Measurements from ENCODE around the gene IQSEC1. TPM values are rescaled to one million over a fixed set of nuclear protein-coding genes. Genes with fewer than 3 reads are reported as not detected.

The IQSEC1 gene
- total and polyA plus RNA-seq, 10 of the 15 experiments (the other 5 are each of a cell fraction or from before 2014, with no cell fraction given): 0.92 to 55.2 (median 8.5) TPM

DNA sequence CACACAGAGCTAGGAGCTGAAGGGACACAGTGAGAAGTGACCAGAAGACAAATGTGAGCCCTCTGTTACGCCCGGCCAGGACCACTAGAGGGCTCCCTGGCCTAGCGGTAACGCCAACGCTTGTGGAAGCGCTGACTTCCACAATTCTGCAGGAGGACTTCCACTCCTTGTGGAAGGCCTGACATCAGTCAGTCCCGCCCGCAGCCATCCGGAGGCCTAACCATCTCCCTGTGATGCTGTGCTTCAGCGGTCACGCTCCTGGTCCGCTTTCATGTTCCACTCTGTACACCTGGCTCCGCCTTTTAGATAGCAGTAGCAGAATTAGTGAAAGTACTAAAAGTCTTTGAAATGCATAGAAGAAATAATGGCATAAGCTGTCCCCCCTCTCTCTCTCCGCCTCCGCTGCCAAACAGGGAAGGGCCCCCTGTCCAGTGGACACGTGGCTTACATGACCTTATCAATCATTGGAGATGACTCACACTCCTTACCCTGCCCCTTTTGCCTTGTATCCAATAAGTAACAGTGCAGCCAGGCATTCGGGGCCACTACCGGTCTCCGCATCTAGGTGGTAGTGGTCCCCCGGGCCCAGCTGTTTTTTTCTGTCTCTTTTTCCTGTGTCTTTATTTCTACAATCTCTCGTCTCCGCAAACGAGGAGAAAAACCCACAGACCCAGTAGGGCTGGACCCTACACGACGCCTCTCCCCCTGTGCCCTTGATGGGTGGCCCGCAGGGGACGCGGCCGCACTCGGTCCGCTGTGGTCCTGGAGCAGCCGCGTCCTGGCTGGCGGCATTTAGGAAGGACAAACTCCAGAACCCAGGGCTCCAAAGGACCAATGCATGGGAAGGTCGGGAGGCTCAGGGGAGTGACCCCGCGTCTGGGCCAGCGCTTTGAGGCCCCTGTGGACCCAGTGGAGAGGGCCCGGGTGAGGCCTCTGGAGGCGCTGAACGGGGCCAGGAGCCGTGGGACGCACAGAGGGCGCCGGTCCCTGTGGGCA is 204.9 kb downstream of the IQSEC1 start:
- H4K20me1 ChIP-seq (ENCODE audit: control insufficient read depth, insufficient read depth): no peaks in the 10 kb centered on the region
- no peak for DNase-seq (ENCODE audit: low read depth, low spot score)
- RAD21 ChIA-PET (ENCODE audit: unreplicated experiment): interaction anchor here (0.7 to 1.6 kb wide), 9 partner anchors 10 to 611 kb away, joined by 3 to 19 read pairs (median 3); no protein-coding TSS in a partner anchor
- intact Hi-C loops (cut with micrococcal nuclease; ENCODE audit: unreplicated experiment): loop anchor here (1.0 to 10.0 kb wide), 2 partner anchors 24 to 116 kb away; no protein-coding TSS in a partner anchor
- H3K9ac ChIP-seq (ENCODE audit: control insufficient read depth, insufficient read depth, low read length): no peak overlapping the region
- peak overlapping the region; percentile 48 for H2AFZ ChIP-seq (ENCODE audit: control insufficient read depth, low read depth, low read length)
- no peaks in the 10 kb centered on the region for H3K79me2 ChIP-seq (ENCODE audit: control insufficient read depth, insufficient read depth, low read length)
- H3K27me3 ChIP-seq (replicated peaks in 1 of 2; ENCODE audit: control insufficient read depth in 2 of 2, insufficient read depth in 2 of 2, low read length in 1 of 2): no peaks in the 10 kb centered on the region; a peak in 1 of 4 replicates
- BruUV-seq (replicated peaks): no TSS peak
- H3K9me3 ChIP-seq (replicated peaks; ENCODE audit: control insufficient read depth, insufficient read depth, low read length): no peaks in the 10 kb centered on the region; the same call in 2 of the 3 replicates
- in situ Hi-C loops (cut with MboI): no loop called here
- SMC1A ChIA-PET (ENCODE audit: uncharacterized antibody, unreplicated experiment): interaction anchor here (1.0 to 6.7 kb wide), 4 partner anchors 13 to 587 kb away, joined by 3 to 103 read pairs (median 4); no protein-coding TSS in a partner anchor
- POLR2A ChIA-PET: interaction anchor here (2.8 kb wide), 1 partner anchor 22 kb away, joined by 7 read pairs; no protein-coding TSS in a partner anchor
- no peak overlapping the region for H3K4me3 ChIP-seq
- no peak for FAIRE-seq
- no peak overlapping the region for H3K27ac ChIP-seq (ENCODE audit: control insufficient read depth, insufficient read depth)
- ATAC-seq: peak; percentile 82
- H3K4me2 ChIP-seq (ENCODE audit: control insufficient read depth, insufficient read depth): peak overlapping the region; percentile 85
- H3K36me3 ChIP-seq (ENCODE audit: control insufficient read depth in 2 of 2, insufficient read depth in 2 of 2, low read length in 1 of 2): no peaks in the 10 kb centered on the region
- WGBS (ENCODE audit: insufficient coverage, insufficient replicate concordance, low lambda C conversion rate, missing lambda C conversion rate): 20% methylated on average over 45 of the region's 45 CpGs
- CTCF ChIA-PET: interaction anchor here (0.6 to 15.3 kb wide), 19 partner anchors 9 to 732 kb away, joined by 3 to 271 read pairs (median 3); partner anchors contain the start of gene RPL32
- peaks cover 28% of the 10 kb centered on the region for H3K4me1 ChIP-seq (ENCODE audit: control insufficient read depth, insufficient read depth, low read length)
- TF ChIP-seq SMARCA5 (IDR thresholded peaks at IDR 0.05) (peak; percentile 16; the same call in 1 of the 2 replicates), IKZF1 (conservative IDR thresholded peaks at IDR 0.05) (peak; percentile 52; the same call in 1 of the 2 replicates), CBFB (IDR thresholded peaks at IDR 0.05; ENCODE audit: low read depth) (no peak), NR2F1 (conservative IDR thresholded peaks at IDR 0.05) (no peak), RAD21 (IDR thresholded peaks at IDR 0.05; ENCODE audit: insufficient read depth, low read depth, low read length) (peak; percentile 85), RUNX3 (IDR thresholded peaks at IDR 0.05; ENCODE audit: low read length) (0 out of 2 replicates have a peak, but pooled peaks have one; percentile 37), RELA (IDR thresholded peaks at IDR 0.05; ENCODE audit: borderline replicate concordance, partially characterized antibody) (peak; percentile 39), ZBTB40 (IDR thresholded peaks at IDR 0.05; ENCODE audit: borderline replicate concordance) (no peak), EGR1 (IDR thresholded peaks at IDR 0.05; ENCODE audit: borderline replicate concordance in 1 of 2, low read depth in 2 of 2, low read length in 2 of 2) (peak in 1 of 2 experiments; percentile 68; a peak in 2 of 3 replicates), YY1 (IDR thresholded peaks at IDR 0.05; ENCODE audit: low read depth, low read length) (0 out of 2 replicates have a peak, but pooled peaks have one; percentile 49), CBX5 (IDR thresholded peaks at IDR 0.05; ENCODE audit: low read depth) (no peak), REST (IDR thresholded peaks at IDR 0.05; ENCODE audit: low read depth, low read length) (no peak), NR2C1 (IDR thresholded peaks at IDR 0.05) (no peak), RB1 (IDR thresholded peaks at IDR 0.05; ENCODE audit: borderline replicate concordance) (peak; percentile 26; the same call in 1 of the 2 replicates), HDAC2 (IDR thresholded peaks at IDR 0.05) (no peak)

Measured in GM12878 (cell line).